ENCODE data around the gene SNORC. TPM values are rescaled to one million over a fixed set of nuclear protein-coding genes. Genes with fewer than 3 reads are reported as not detected.

The SNORC gene
- total RNA-seq, 1 donor from 2014 or later = 3.0 TPM

DNA sequence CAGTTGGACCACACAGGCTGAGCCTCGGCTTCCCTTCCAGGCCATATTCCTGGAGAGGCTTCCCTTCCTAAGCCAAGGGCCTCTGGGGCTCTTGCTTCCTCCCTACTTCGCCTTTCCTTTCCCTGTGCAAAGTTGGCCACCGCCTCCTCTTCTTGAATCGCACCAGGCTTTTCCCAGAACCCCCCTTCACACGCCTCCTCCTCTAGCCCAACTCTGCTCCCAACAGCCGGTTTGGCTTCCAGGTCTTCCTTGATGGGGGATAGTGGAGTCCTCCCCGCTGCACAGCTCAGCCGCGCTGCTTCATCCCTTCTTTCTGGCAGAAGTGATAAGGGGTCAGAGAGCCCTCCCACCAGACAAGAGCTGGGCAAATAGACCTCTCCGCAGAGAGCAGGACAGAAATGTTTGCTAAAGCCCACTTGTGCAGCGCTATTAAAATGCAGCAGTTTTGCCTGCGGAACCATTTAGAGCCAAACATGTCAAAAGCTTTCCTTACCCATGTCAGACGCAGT is 56.4 kb downstream of the SNORC start:
- no peak overlapping the region for H3K27ac Mint-ChIP-seq (ENCODE audit: unreplicated experiment)
- no peak for DNase-seq (ENCODE audit: low read depth, low spot score)
- TF ChIP-seq CTCF (conservative IDR thresholded peaks at IDR 0.05) = no peak
- peaks cover 82% of the 10 kb centered on the region for H3K27me3 Mint-ChIP-seq (ENCODE audit: low read depth)
- H3K4me1 Mint-ChIP-seq = peaks cover 8% of the 10 kb centered on the region
- no peaks in the 10 kb centered on the region for H3K36me3 Mint-ChIP-seq (ENCODE audit: low read depth)
- H3K9me3 Mint-ChIP-seq = no peaks in the 10 kb centered on the region
- peak overlapping the region; percentile 89 for H3K4me3 Mint-ChIP-seq

- TF ChIP-seq CTCF (conservative IDR thresholded peaks at IDR 0.05) = no peak
Measured at GRCh38 chr2:232927032-232927792, 57.1 kb downstream of the SNORC start.

DNA sequence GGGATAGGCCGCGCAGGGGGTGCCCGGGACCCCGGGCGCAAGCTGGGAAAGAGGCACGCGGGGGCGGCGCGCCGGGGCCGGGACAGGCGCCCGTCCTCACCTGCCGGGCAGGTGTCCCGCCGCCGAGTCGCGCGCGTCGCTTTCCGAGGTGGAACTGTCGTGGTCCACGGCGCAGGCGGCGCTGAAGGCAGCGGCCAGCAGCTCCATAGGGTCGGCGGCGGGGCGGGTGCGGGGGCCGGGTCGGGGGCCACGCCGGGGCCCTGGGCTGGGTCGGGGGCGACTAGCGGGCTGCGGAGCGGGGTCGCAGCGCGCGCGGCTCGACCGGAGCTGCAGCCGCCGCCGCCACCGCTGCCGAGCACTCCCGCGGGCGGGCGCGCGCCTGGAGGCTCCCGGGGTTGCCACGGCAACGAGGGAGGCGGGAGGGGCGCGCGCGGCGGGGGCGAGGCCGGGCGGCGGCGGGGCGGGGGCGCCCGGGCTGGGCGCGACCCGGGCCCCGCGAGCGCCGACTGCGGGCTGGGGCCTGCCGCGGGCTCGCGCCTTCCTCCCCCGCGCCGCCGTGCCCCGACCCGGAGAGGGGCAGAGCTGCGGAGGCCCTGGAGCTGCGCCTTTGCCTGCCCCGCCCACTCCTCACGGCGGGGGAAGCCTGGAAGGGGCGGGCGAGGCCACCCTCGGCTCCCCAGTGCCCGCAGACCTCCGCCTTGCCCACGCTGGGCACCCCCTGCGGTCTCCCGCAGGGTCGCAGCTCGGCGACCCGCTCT is 57.9 kb downstream of the SNORC start:
- Mint-ChIP-seq H3K36me3 (ENCODE audit: low read depth) (no peaks in the 10 kb centered on the region), H3K4me1 (peaks cover 8% of the 10 kb centered on the region), H3K27me3 (ENCODE audit: low read depth) (peaks cover 78% of the 10 kb centered on the region), H3K9me3 (no peaks in the 10 kb centered on the region), H3K27ac (ENCODE audit: unreplicated experiment) (no peak overlapping the region), H3K4me3 (no peak overlapping the region)
- no peak for TF ChIP-seq CTCF (conservative IDR thresholded peaks at IDR 0.05)
- peak; percentile 16 for DNase-seq (ENCODE audit: low read depth, low spot score)

More at GRCh38 chr2:232927032-232927792, 57.1 kb downstream of the SNORC start:
- Mint-ChIP-seq H3K27ac (ENCODE audit: unreplicated experiment) (no peak overlapping the region), H3K9me3 (no peaks in the 10 kb centered on the region), H3K36me3 (ENCODE audit: low read depth) (no peaks in the 10 kb centered on the region), H3K27me3 (ENCODE audit: low read depth) (peaks cover 80% of the 10 kb centered on the region), H3K4me1 (peaks cover 8% of the 10 kb centered on the region), H3K4me3 (peak overlapping the region; percentile 89)
- no peak for DNase-seq (ENCODE audit: low read depth, low spot score)

Other genes starting within 250 kb of the SNORC start
- gene EFHD1, start 236.7 kb upstream of the SNORC start, total RNA-seq = 4.1 and 4.7 TPM in 2 replicates
- gene GIGYF2, start 172.9 kb upstream of the SNORC start, total RNA-seq = 70.3 and 71.4 TPM in 2 replicates
- gene KCNJ13, start 93.7 kb upstream of the SNORC start, total RNA-seq = not detected in 2 replicates
- gene NGEF, start 143.0 kb downstream of the SNORC start, total RNA-seq = 0.96 and 1.5 TPM in 2 replicates
- not detected in 2 replicates for gene NEU2, start 162.4 kb downstream of the SNORC start, total RNA-seq
- 0.28 and 0.30 TPM in 2 replicates for gene INPP5D, start 190.1 kb downstream of the SNORC start, total RNA-seq